Measurements from ENCODE around the gene ZNF474.

- TF ChIP-seq, protein P1, sequence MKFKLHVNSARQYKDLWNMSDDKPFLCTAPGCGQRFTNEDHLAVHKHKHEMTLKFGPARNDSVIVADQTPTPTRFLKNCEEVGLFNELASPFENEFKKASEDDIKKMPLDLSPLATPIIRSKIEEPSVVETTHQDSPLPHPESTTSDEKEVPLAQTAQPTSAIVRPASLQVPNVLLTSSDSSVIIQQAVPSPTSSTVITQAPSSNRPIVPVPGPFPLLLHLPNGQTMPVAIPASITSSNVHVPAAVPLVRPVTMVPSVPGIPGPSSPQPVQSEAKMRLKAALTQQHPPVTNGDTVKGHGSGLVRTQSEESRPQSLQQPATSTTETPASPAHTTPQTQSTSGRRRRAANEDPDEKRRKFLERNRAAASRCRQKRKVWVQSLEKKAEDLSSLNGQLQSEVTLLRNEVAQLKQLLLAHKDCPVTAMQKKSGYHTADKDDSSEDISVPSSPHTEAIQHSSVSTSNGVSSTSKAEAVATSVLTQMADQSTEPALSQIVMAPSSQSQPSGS (IDR thresholded peaks at IDR 0.05; ENCODE audit: low read length) = no peak
- TF ChIP-seq, protein P2, sequence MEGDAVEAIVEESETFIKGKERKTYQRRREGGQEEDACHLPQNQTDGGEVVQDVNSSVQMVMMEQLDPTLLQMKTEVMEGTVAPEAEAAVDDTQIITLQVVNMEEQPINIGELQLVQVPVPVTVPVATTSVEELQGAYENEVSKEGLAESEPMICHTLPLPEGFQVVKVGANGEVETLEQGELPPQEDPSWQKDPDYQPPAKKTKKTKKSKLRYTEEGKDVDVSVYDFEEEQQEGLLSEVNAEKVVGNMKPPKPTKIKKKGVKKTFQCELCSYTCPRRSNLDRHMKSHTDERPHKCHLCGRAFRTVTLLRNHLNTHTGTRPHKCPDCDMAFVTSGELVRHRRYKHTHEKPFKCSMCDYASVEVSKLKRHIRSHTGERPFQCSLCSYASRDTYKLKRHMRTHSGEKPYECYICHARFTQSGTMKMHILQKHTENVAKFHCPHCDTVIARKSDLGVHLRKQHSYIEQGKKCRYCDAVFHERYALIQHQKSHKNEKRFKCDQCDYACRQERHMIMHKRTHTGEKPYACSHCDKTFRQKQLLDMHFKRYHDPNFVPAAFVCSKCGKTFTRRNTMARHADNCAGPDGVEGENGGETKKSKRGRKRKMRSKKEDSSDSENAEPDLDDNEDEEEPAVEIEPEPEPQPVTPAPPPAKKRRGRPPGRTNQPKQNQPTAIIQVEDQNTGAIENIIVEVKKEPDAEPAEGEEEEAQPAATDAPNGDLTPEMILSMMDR (IDR thresholded peaks at IDR 0.05; ENCODE audit: control extremely low read depth in 1 of 3, insufficient read depth in 1 of 3, low read depth in 1 of 3, low read length in 3 of 3) = no peak
- TF ChIP-seq BRCA1 (IDR thresholded peaks at IDR 0.05; ENCODE audit: low read depth, low read length) (no peak), EZH2 (IDR thresholded peaks at IDR 0.05; ENCODE audit: low read depth, low read length, severe bottlenecking) (no peak)
Observed at GRCh38 chr5:122097391-122097790, 32.0 kb upstream of the ZNF474 start.

Data from H1 (cell line).